Right lobe of liver (tissue), 4 donors: ENCODE measurements around the gene C17orf107.

ENCODE experiments used
- POLR2A ChIP-seq: fragments of 450-650 bp; IDR thresholded peaks from one replicate; pipeline ENCODE4 v1.6.1; 2017; ENCODE audit warnings: antibody characterized with exemption, mild to moderate bottlenecking
- TF ChIP-seq, protein P1 (sequence below), 4 donors: fragments of 200-600 bp in 3 of 4; fragments of 450-650 bp in 1 of 4; IDR thresholded peaks; one replicate each; pipeline versions ENCODE4 v1.5.1 to v1.8.0; 2016 to 2022; ENCODE audit warnings: antibody characterized with exemption in 4 of 4, mild to moderate bottlenecking in 2 of 4
- donor health status: DM: no; HTN: no; CAD: no.
- donor health status: DM: no; HTN: no; CAD: no.
- donor health status: DM: no; HTN: yes; CAD: no.

DNA sequence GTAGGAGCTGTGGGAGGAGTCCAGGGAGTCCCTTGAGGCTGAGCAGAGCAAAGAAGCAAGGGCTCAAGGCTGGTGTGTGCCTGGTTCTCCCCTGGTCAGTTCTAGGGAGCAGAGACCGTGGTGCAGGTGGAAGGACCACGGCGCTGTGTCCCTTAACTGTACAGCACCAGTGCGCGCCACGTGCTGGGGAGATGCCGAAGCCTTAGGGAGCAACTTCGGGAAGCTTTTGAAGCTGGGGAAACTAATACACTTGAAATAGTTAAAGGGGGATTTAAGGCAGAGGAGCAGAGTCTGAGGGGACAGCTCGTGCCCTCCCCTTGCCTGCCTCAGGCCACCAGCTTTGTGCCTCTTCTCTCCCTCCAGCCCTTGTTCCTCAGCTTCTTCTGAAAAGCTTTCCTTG is 38.7 kb upstream of the C17orf107 start:
- TF ChIP-seq, protein P1, sequence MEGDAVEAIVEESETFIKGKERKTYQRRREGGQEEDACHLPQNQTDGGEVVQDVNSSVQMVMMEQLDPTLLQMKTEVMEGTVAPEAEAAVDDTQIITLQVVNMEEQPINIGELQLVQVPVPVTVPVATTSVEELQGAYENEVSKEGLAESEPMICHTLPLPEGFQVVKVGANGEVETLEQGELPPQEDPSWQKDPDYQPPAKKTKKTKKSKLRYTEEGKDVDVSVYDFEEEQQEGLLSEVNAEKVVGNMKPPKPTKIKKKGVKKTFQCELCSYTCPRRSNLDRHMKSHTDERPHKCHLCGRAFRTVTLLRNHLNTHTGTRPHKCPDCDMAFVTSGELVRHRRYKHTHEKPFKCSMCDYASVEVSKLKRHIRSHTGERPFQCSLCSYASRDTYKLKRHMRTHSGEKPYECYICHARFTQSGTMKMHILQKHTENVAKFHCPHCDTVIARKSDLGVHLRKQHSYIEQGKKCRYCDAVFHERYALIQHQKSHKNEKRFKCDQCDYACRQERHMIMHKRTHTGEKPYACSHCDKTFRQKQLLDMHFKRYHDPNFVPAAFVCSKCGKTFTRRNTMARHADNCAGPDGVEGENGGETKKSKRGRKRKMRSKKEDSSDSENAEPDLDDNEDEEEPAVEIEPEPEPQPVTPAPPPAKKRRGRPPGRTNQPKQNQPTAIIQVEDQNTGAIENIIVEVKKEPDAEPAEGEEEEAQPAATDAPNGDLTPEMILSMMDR (IDR thresholded peaks at IDR 0.05): no peak
- TF ChIP-seq POLR2A: no peak
